HCT116 (cell line): ENCODE measurements around the gene SLC25A21. TPM values are rescaled to one million over a fixed set of nuclear protein-coding genes. Genes with fewer than 3 reads are reported as not detected.

Source experiments
- ATAC-seq: fragments of 200-7000 bp; cut with Tn5 transposase; 2 replicates; pipeline ENCODE4 v1.9.1; 2020; ENCODE audit warnings: mild to moderate bottlenecking, moderate library complexity
- BruUV-seq: library from RNA; stranded (reverse); fragments of 400-500 nt; replicated peaks from 2 replicates; lab custom pipeline; 2021; lab: Mats Ljungman, UMichigan
- CTCF ChIA-PET: fragments of 300-600 bp; sonication (Branson Sonifier 250); formaldehyde crosslinking; loops from one replicate; lab custom pipeline; 2021; ENCODE audit warnings: antibody characterized with exemption; lab: Charles Lee
- POLR2A ChIA-PET: fragments of 300-600, 350-600 bp; sonication (Branson Sonifier 250); formaldehyde crosslinking; loops from one replicate; lab custom pipeline; 2021; ENCODE audit warnings: antibody characterized with exemption; lab: Charles Lee
- RAD21 ChIA-PET, 2 experiments: fragments of 300-600 bp; sonication (Branson Sonifier 250); formaldehyde crosslinking; loops; one replicate each; lab custom pipeline; 2023; ENCODE audit warnings: low total read pairs in 2 of 2; ENCODE audit not compliant: uncharacterized antibody in 2 of 2, unreplicated experiment in 2 of 2, low non-redundant PET in 1 of 2; lab: Charles Lee
- DNase-seq: peaks from one replicate; pipeline ENCODE4 v3.0.0-alpha.2; 2010; ENCODE audit warnings: low read depth, low spot score
- H2AFZ ChIP-seq: fragments of 200-600 bp; shearing (Covaris generic), sonication (generic); 2 replicates; pipeline ENCODE4 v1.6.1; 2017; ENCODE audit warnings: low read depth, mixed run types, mixed read lengths, antibody characterized with exemption, low read length; ENCODE audit not compliant: poor library complexity, severe bottlenecking
- H3K27ac ChIP-seq: 2 replicates; pipeline ENCODE4 v1.5.1; 2012; ENCODE audit warnings: low read depth, low read length
- H3K27me3 ChIP-seq: fragments of 200-600 bp; sonication (generic); 2 replicates; pipeline ENCODE4 v1.6.1; 2016; ENCODE audit warnings: mixed run types, low read length, mixed read lengths; ENCODE audit not compliant: insufficient read depth
- H3K36me3 ChIP-seq, 2 experiments: fragments of 200-500 bp in 1 of 2; fragments of 200-600 bp in 1 of 2; sonication (Bioruptor generic) in 1 of 2; sonication (generic) in 1 of 2; 2 replicates each; pipeline versions ENCODE4 v1.5.1 to v1.6.1; 2014 to 2016; ENCODE audit warnings: low read length in 2 of 2, inconsistent platforms in 1 of 2, mixed read lengths in 1 of 2, mixed run types in 1 of 2; ENCODE audit not compliant: insufficient read depth in 2 of 2, control insufficient read depth in 1 of 2
- H3K4me1 ChIP-seq, 2 experiments: fragments of 200-600 bp in 1 of 2; sonication (generic) in 1 of 2; 2 replicates each; pipeline versions ENCODE4 v1.5.1 to v1.6.1; 2012 to 2017; ENCODE audit warnings: low read length in 2 of 2, inconsistent platforms in 1 of 2, mild to moderate bottlenecking in 1 of 2, mixed read lengths in 1 of 2, mixed run types in 1 of 2, moderate library complexity in 1 of 2; ENCODE audit not compliant: insufficient read depth in 2 of 2, control insufficient read depth in 1 of 2
- H3K4me2 ChIP-seq: fragments of 200-600 bp; sonication (generic); 2 replicates; pipeline ENCODE4 v1.6.1; 2017; ENCODE audit warnings: mixed run types, low read length, mixed read lengths
- H3K4me3 ChIP-seq, 2 experiments: fragments of 200-600 bp in 1 of 2; sonication (generic) in 1 of 2; replicated peaks in 1 of 2; 2 replicates each; pipeline ENCODE4 v1.5.1; 2011 to 2016; ENCODE audit warnings: low read length in 2 of 2, control low read depth in 1 of 2, low read depth in 1 of 2, mild to moderate bottlenecking in 1 of 2, mixed read lengths in 1 of 2, mixed run types in 1 of 2
- H3K79me2 ChIP-seq: fragments of 200-600 bp; sonication (generic); 2 replicates; pipeline ENCODE4 v1.6.1; 2017; ENCODE audit warnings: mild to moderate bottlenecking, mixed run types, low read length, moderate library complexity, mixed read lengths; ENCODE audit not compliant: insufficient read depth
- H3K9ac ChIP-seq: fragments of 200-600 bp; sonication (generic); 2 replicates; pipeline ENCODE4 v1.6.1; 2016; ENCODE audit warnings: low read length, mixed read lengths
- H3K9me2 ChIP-seq: fragments of 200-600 bp; sonication (generic), shearing (Covaris generic); 2 replicates; pipeline ENCODE4 v1.6.1; 2017; ENCODE audit warnings: mixed run types, mild to moderate bottlenecking, moderate library complexity; ENCODE audit not compliant: insufficient read depth
- H3K9me3 ChIP-seq, 2 experiments: fragments of 200-500 bp in 1 of 2; fragments of 200-600 bp in 1 of 2; sonication (Bioruptor generic) in 1 of 2; sonication (generic) in 1 of 2; 2 replicates each; pipeline ENCODE4 v1.6.1; 2014 to 2017; ENCODE audit warnings: low read length in 2 of 2, mixed read lengths in 2 of 2, inconsistent platforms in 1 of 2, low read depth in 1 of 2, mild to moderate bottlenecking in 1 of 2, mixed run types in 1 of 2, moderate library complexity in 1 of 2; ENCODE audit not compliant: control insufficient read depth in 1 of 2, insufficient read depth in 1 of 2
- H4K20me1 ChIP-seq: fragments of 200-600 bp; sonication (generic), shearing (Covaris generic); 2 replicates; pipeline ENCODE4 v1.6.1; 2017; ENCODE audit warnings: mixed run types, mild to moderate bottlenecking, moderate library complexity; ENCODE audit not compliant: insufficient read depth
- CTCF ChIP-seq, 3 experiments: fragments of 200-600 bp in 1 of 3; sonication (generic) in 1 of 3; IDR thresholded peaks in 2 of 3; conservative IDR thresholded peaks in 1 of 3; 2 replicates each; pipeline ENCODE4 v1.5.1; 2012 to 2017; ENCODE audit warnings: low read depth in 2 of 3, low read length in 2 of 3, antibody characterized with exemption in 1 of 3, borderline replicate concordance in 1 of 3, control low read depth in 1 of 3, mild to moderate bottlenecking in 1 of 3, mixed read lengths in 1 of 3, mixed run types in 1 of 3, moderate library complexity in 1 of 3; ENCODE audit not compliant: insufficient read depth in 1 of 3
- EGR1 ChIP-seq: IDR thresholded peaks from 2 replicates; pipeline ENCODE4 v1.6.1; 2012; ENCODE audit warnings: low read depth
- EZH2 ChIP-seq: fragments of 200-600 bp; sonication (generic); IDR thresholded peaks from 2 replicates; pipeline ENCODE4 v1.6.1; 2017; ENCODE audit warnings: antibody characterized with exemption, mixed run types
- FOSL1 ChIP-seq: IDR thresholded peaks from 2 replicates; pipeline ENCODE4 v1.6.1; 2012; ENCODE audit warnings: low read depth
- POLR2A ChIP-seq: IDR thresholded peaks from 2 replicates; pipeline ENCODE4 v1.7.0; 2011; ENCODE audit warnings: borderline replicate concordance; ENCODE audit not compliant: insufficient read depth, insufficient read length; ENCODE audit errors: extremely low read depth
- POLR2AphosphoS5 ChIP-seq: IDR thresholded peaks from 2 replicates; pipeline ENCODE4 v1.6.1; 2011; ENCODE audit warnings: mild to moderate bottlenecking, low read depth, low read length, moderate library complexity
- RAD21 ChIP-seq: IDR thresholded peaks from 2 replicates; pipeline ENCODE4 v1.6.1; 2012; ENCODE audit warnings: low read depth, mild to moderate bottlenecking
- SP1 ChIP-seq: IDR thresholded peaks from 2 replicates; pipeline ENCODE4 v1.6.1; 2012; ENCODE audit warnings: low read depth
- TCF7L2 ChIP-seq: IDR thresholded peaks from 2 replicates; pipeline ENCODE4 v1.7.0; 2011; ENCODE audit warnings: borderline replicate concordance, inconsistent platforms; ENCODE audit not compliant: insufficient read depth, insufficient read length; ENCODE audit errors: extremely low read depth
- YY1 ChIP-seq: IDR thresholded peaks from 2 replicates; pipeline ENCODE4 v1.6.1; 2011; ENCODE audit warnings: low read length, low read depth, moderate library complexity, mild to moderate bottlenecking; ENCODE audit not compliant: insufficient replicate concordance; ENCODE audit errors: extremely low read depth
- ZBTB33 ChIP-seq: IDR thresholded peaks from 2 replicates; pipeline ENCODE4 v1.6.1; 2011; ENCODE audit warnings: mild to moderate bottlenecking, low read length, moderate library complexity; ENCODE audit not compliant: insufficient replicate concordance; ENCODE audit errors: extremely low read depth
- intact Hi-C: fragments of 100-400 bp; cut with micrococcal nuclease; formaldehyde crosslinking; loops from 2 replicates; pipeline ENCODE4 v1.10.0; 2022
- total RNA-seq: library from RNA; stranded (reverse); gene quantifications from one replicate; pipeline ENCODE4 v1.2.1, GENCODE V29; 2021; ENCODE audit not compliant: unreplicated experiment

Gene SLC25A21
- total RNA-seq, 1 experiment from 2014 or later: 3.5 TPM

- no peak for DNase-seq
- ATAC-seq: peak; percentile 91
- no peak overlapping the region for H3K27ac ChIP-seq
- no peaks in the 10 kb centered on the region for H4K20me1 ChIP-seq
- ChIA-PET CTCF (interaction anchor here (0.6 to 4.2 kb wide), 36 partner anchors 8 to 1332 kb away, joined by 3 to 46 read pairs (median 4); partner anchors contain the start of gene PAX9), RAD21 (interaction anchor here (0.5 to 1.1 kb wide), 4 partner anchors 30 to 597 kb away, joined by 3 read pairs; no protein-coding TSS in a partner anchor)
- BruUV-seq: no TSS peak
- no peaks in the 10 kb centered on the region for H3K9me3 ChIP-seq
- no peak overlapping the region for H2AFZ ChIP-seq
- no peaks in the 10 kb centered on the region for H3K36me3 ChIP-seq
- H3K4me2 ChIP-seq: peak overlapping the region; percentile 39
- H3K9ac ChIP-seq: no peak overlapping the region
- intact Hi-C loops: loop anchor here (2.0 to 10.0 kb wide), 2 partner anchors 598 to 1266 kb away; no protein-coding TSS in a partner anchor
- no peak overlapping the region for H3K4me3 ChIP-seq
- no peaks in the 10 kb centered on the region for H3K9me2 ChIP-seq
- no peaks in the 10 kb centered on the region for H3K79me2 ChIP-seq
- TF ChIP-seq CTCF (IDR thresholded peaks at IDR 0.05 in 2 of 3, conservative IDR thresholded peaks at IDR 0.05 in 1 of 3; ENCODE audit: borderline replicate concordance in 1 of 3, insufficient read depth in 1 of 3, low read depth in 2 of 3, low read length in 2 of 3) (peak; percentile 62 to 89 (median 69); a peak in 5 of 6 replicates), RAD21 (peak; percentile 68), FOSL1 (no peak)
- TF ChIP-seq, all 23 proteins: peak for 2
- peaks cover 0 to 3% of the 10 kb centered on the region in 2 experiments; a peak in 1 of 4 replicates for H3K4me1 ChIP-seq
- no peaks in the 10 kb centered on the region for H3K27me3 ChIP-seq
- POLR2A ChIA-PET: no interaction called here
Observed at GRCh38 chr14:37150414-37150813, 22.0 kb downstream of the SLC25A21 start.

GRCh38 chr14:37147310-37147880 is 25.0 kb downstream of the SLC25A21 start:
- H4K20me1 ChIP-seq: no peaks in the 10 kb centered on the region
- no peaks in the 10 kb centered on the region for H3K9me2 ChIP-seq
- intact Hi-C loops: loop anchor here (5.0 to 10.0 kb wide), 3 partner anchors 500 to 1193 kb away; no protein-coding TSS in a partner anchor
- no peak overlapping the region for H3K9ac ChIP-seq
- no peak overlapping the region for H3K27ac ChIP-seq
- H3K79me2 ChIP-seq: no peaks in the 10 kb centered on the region
- no TSS peak for BruUV-seq
- H3K27me3 ChIP-seq: no peaks in the 10 kb centered on the region
- H3K4me3 ChIP-seq: no peak overlapping the region
- no peaks in the 10 kb centered on the region for H3K9me3 ChIP-seq
- no peak for DNase-seq
- no peaks in the 10 kb centered on the region for H3K36me3 ChIP-seq
- CTCF ChIA-PET: interaction anchor here (4.2 kb wide), 1 partner anchor 1077 kb away, joined by 26 read pairs; no protein-coding TSS in a partner anchor
- no peak overlapping the region for H3K4me2 ChIP-seq
- peaks cover 0 to 3% of the 10 kb centered on the region in 2 experiments; a peak in 1 of 4 replicates for H3K4me1 ChIP-seq
- POLR2A ChIA-PET: no interaction called here
- RAD21 ChIA-PET: no interaction called here
- ATAC-seq: no peak
- no peak overlapping the region for H2AFZ ChIP-seq
- TF ChIP-seq ZBTB33 (no peak), SP1 (no peak), TCF7L2 (no peak), EZH2 (no peak), YY1 (no peak), POLR2A (no peak), CTCF (IDR thresholded peaks at IDR 0.05 in 2 of 3, conservative IDR thresholded peaks at IDR 0.05 in 1 of 3; ENCODE audit: borderline replicate concordance in 1 of 3, insufficient read depth in 1 of 3, low read depth in 2 of 3, low read length in 2 of 3) (no peak), EGR1 (no peak), FOSL1 (no peak), POLR2AphosphoS5 (no peak)
